ENCODE data around the gene MACROD2. TPM values are rescaled to one million over a fixed set of nuclear protein-coding genes. Genes with fewer than 3 reads are reported as not detected.

The MACROD2 gene
- total and polyA plus RNA-seq, 2 experiments from 2014 or later: 2.8 to 4.3 TPM

GRCh38 chr20:15862178-15862577 lies 1866.9 kb downstream of the MACROD2 start:
- H3K9me3 Mint-ChIP-seq: no peaks in the 10 kb centered on the region; the same call in 2 of the 3 replicates
- Histone ChIP-seq H3K27me3 (ENCODE audit: insufficient read depth) (no peaks in the 10 kb centered on the region), H2AFZ (no peak overlapping the region), H3K79me2 (replicated peaks; ENCODE audit: insufficient read depth) (no peaks in the 10 kb centered on the region), H3K4me3 (no peak overlapping the region), H4K20me1 (replicated peaks; ENCODE audit: insufficient read depth) (no peaks in the 10 kb centered on the region), H3K36me3 (ENCODE audit: insufficient read depth) (no peaks in the 10 kb centered on the region), H3K27ac (ENCODE audit: low read depth) (no peak overlapping the region), H3K4me2 (no peak overlapping the region), H3K9me2 (ENCODE audit: insufficient read depth) (no peaks in the 10 kb centered on the region; the same call in 1 of the 2 replicates), H3F3A (replicated peaks; ENCODE audit: low read depth) (no peaks in the 10 kb centered on the region), H3K4me1 (ENCODE audit: insufficient read depth) (no peaks in the 10 kb centered on the region)
- ATAC-seq (no peak), DNase-seq (ENCODE audit: low spot score) (no peak)
- H3K36me3 Mint-ChIP-seq (ENCODE audit: low read depth): no peaks in the 10 kb centered on the region
- TF ChIP-seq EZH2phosphoT487 (IDR thresholded peaks at IDR 0.05; ENCODE audit: unreplicated experiment): no peak
- TF ChIP-seq CTCF (conservative IDR thresholded peaks at IDR 0.05; ENCODE audit: low read depth in 2 of 2): no peak
- no peaks in the 10 kb centered on the region for H3K27me3 Mint-ChIP-seq (ENCODE audit: insufficient read depth, low read depth, poor library complexity)
- H3K4me1 Mint-ChIP-seq: peaks cover 8% of the 10 kb centered on the region; the same call in 2 of the 3 replicates
- no peak overlapping the region for H3K4me3 Mint-ChIP-seq
- H3K27ac Mint-ChIP-seq: no peak overlapping the region

GRCh38 chr20:15863735-15864134 lies 1868.4 kb downstream of the MACROD2 start:
- Histone ChIP-seq H3F3A (replicated peaks; ENCODE audit: low read depth) (no peaks in the 10 kb centered on the region), H3K4me3 (no peak overlapping the region), H3K27me3 (ENCODE audit: insufficient read depth) (no peaks in the 10 kb centered on the region), H2AFZ (no peak overlapping the region), H3K4me2 (no peak overlapping the region), H3K79me2 (replicated peaks; ENCODE audit: insufficient read depth) (no peaks in the 10 kb centered on the region), H3K36me3 (ENCODE audit: insufficient read depth) (no peaks in the 10 kb centered on the region), H3K9me2 (ENCODE audit: insufficient read depth) (no peaks in the 10 kb centered on the region), H4K20me1 (replicated peaks; ENCODE audit: insufficient read depth) (no peaks in the 10 kb centered on the region), H3K27ac (ENCODE audit: low read depth) (no peak overlapping the region), H3K4me1 (ENCODE audit: insufficient read depth) (no peaks in the 10 kb centered on the region)
- peaks cover 8% of the 10 kb centered on the region; the same call in 2 of the 3 replicates for H3K4me1 Mint-ChIP-seq
- H3K4me3 Mint-ChIP-seq: no peak overlapping the region
- ATAC-seq (no peak), DNase-seq (ENCODE audit: low spot score) (no peak)
- H3K27ac Mint-ChIP-seq: no peak overlapping the region
- H3K36me3 Mint-ChIP-seq (ENCODE audit: low read depth): no peaks in the 10 kb centered on the region
- no peaks in the 10 kb centered on the region for H3K27me3 Mint-ChIP-seq (ENCODE audit: insufficient read depth, low read depth, poor library complexity)
- H3K9me3 Mint-ChIP-seq: peaks cover 7% of the 10 kb centered on the region; the same call in 2 of the 3 replicates
- TF ChIP-seq POLR2AphosphoS5 (IDR thresholded peaks at IDR 0.05; ENCODE audit: low read depth) (no peak), CREB1 (CRISPR knock-in tag; IDR thresholded peaks at IDR 0.05; ENCODE audit: low read depth) (no peak), EZH2phosphoT487 (IDR thresholded peaks at IDR 0.05; ENCODE audit: unreplicated experiment) (no peak), ZNF331 (CRISPR knock-in tag; IDR thresholded peaks at IDR 0.05; ENCODE audit: low read depth) (no peak), JUNB (IDR thresholded peaks at IDR 0.05; ENCODE audit: unreplicated experiment) (no peak), EZH2 (IDR thresholded peaks at IDR 0.05; ENCODE audit: low read depth, unreplicated experiment) (no peak), ZNF114 (CRISPR knock-in tag; IDR thresholded peaks at IDR 0.05) (no peak), ZNF462 (CRISPR knock-in tag; IDR thresholded peaks at IDR 0.05) (no peak), NANOG (IDR thresholded peaks at IDR 0.05; ENCODE audit: borderline replicate concordance) (no peak), REST (IDR thresholded peaks at IDR 0.05; ENCODE audit: unreplicated experiment) (no peak)

Data from GM23338 (cell line).